GM19372 (cell line): ENCODE data around the gene RNF130.

Source experiments
- ATAC-seq: cut with Tn5 transposase; IDR thresholded peaks from one replicate; pipeline ENCODE4 v1.9.1; 2021; ENCODE audit warnings: mild to moderate bottlenecking, low read depth, moderate library complexity; ENCODE audit not compliant: unreplicated experiment

RNF130 gene

GRCh38 chr5:180071531-180072255 is at the start of gene RNF130:
Gene RNF130, minus strand, starts transcription at chr5:180071759. Its CDS starts 57 bp downstream, at chr5:180071702.
- ATAC-seq = peak; percentile 65

- no peak for ATAC-seq
Measured at GRCh38 chr5:180120237-180121101, 48.9 kb upstream of the RNF130 start.

- no peak for ATAC-seq
Measured at GRCh38 chr5:180119903-180120236, 48.3 kb upstream of the RNF130 start.

GRCh38 chr5:180119031-180119902 is 47.7 kb upstream of the RNF130 start:
- ATAC-seq = no peak

- ATAC-seq = no peak
Measured at GRCh38 chr5:180118391-180118791, 46.8 kb upstream of the RNF130 start.

GRCh38 chr5:180117000-180117725 is 45.6 kb upstream of the RNF130 start:
- no peak for ATAC-seq

- ATAC-seq = no peak
Measured at GRCh38 chr5:180116077-180116999, 44.8 kb upstream of the RNF130 start.

- no peak for ATAC-seq
Measured at GRCh38 chr5:180115326-180116076, 43.9 kb upstream of the RNF130 start.

- no peak for ATAC-seq
Measured at GRCh38 chr5:180114304-180115003, 42.9 kb upstream of the RNF130 start.

- no peak for ATAC-seq
Measured at GRCh38 chr5:180113660-180114303, 42.2 kb upstream of the RNF130 start.

- ATAC-seq = no peak
Measured at GRCh38 chr5:180112181-180112861, 40.8 kb upstream of the RNF130 start.

- ATAC-seq = no peak
Measured at GRCh38 chr5:180111273-180112002, 39.9 kb upstream of the RNF130 start.

- ATAC-seq = no peak
Measured at GRCh38 chr5:180109920-180110319, 38.4 kb upstream of the RNF130 start.

- ATAC-seq = no peak
Measured at GRCh38 chr5:180107005-180107404, 35.4 kb upstream of the RNF130 start.

- ATAC-seq = no peak
Measured at GRCh38 chr5:180105827-180106312, 34.3 kb upstream of the RNF130 start.

- ATAC-seq = no peak
Measured at GRCh38 chr5:180104168-180104530, 32.6 kb upstream of the RNF130 start.
